22Rv1 (cell line): ENCODE data around the gene MCF2L.

Experiments used
- CTCF ChIP-seq: fragments of 450-650 bp; IDR thresholded peaks from 2 replicates; pipeline ENCODE4 v1.5.1; 2017; ENCODE audit warnings: mild to moderate bottlenecking
- ZFX ChIP-seq: fragments of 450-650 bp; IDR thresholded peaks from 2 replicates; pipeline ENCODE4 v1.6.1; 2017; ENCODE audit warnings: antibody characterized with exemption, borderline replicate concordance

- TF ChIP-seq CTCF (no peak), ZFX (no peak)
Measured at GRCh38 chr13:113147206-113147605, 178.2 kb downstream of the MCF2L start.
